Skeletal muscle cell (primary cell): Measurements from ENCODE around the gene SERPINE2.

Experiments used
- DNase-seq: peaks from one replicate; pipeline ENCODE4 v3.0.0-alpha.2; 2010; ENCODE audit warnings: low read depth
- H3K4me3 ChIP-seq: 2 replicates; pipeline ENCODE4 v1.5.1; 2011; ENCODE audit warnings: low read depth, mild to moderate bottlenecking, control low read depth, low read length, moderate library complexity

The SERPINE2 gene

GRCh38 chr2:224055101-224055500, 16.0 kb upstream of the SERPINE2 start:
- DNase-seq, result no peak
- H3K4me3 ChIP-seq, result no peak overlapping the region

GRCh38 chr2:224046752-224047151, 7.7 kb upstream of the SERPINE2 start:
- H3K4me3 ChIP-seq, result no peak overlapping the region
- DNase-seq, result no peak

- no peak for DNase-seq
- no peak overlapping the region for H3K4me3 ChIP-seq
These were observed 3.2 kb upstream of the SERPINE2 start for GRCh38 chr2:224042191-224042696.

- H3K4me3 ChIP-seq, result no peak overlapping the region
- no peak for DNase-seq
These were observed 2.5 kb upstream of the SERPINE2 start for GRCh38 chr2:224041554-224041953.

GRCh38 chr2:224040753-224041152, 1.7 kb upstream of the SERPINE2 start:
- H3K4me3 ChIP-seq, result no peak overlapping the region
- DNase-seq, result no peak

GRCh38 chr2:224039770-224040440, 819 bp upstream of the SERPINE2 start:
- peak overlapping the region; percentile 70 for H3K4me3 ChIP-seq
- DNase-seq, result no peak

GRCh38 chr2:224038830-224039079, 331 bp downstream of the SERPINE2 start:
- DNase-seq, result no peak
- H3K4me3 ChIP-seq, result peak overlapping the region; percentile 70

GRCh38 chr2:224038049-224038829, 847 bp downstream of the SERPINE2 start:
- H3K4me3 ChIP-seq, result peak overlapping the region; percentile 70
- no peak for DNase-seq

GRCh38 chr2:224036731-224037361, 2.2 kb downstream of the SERPINE2 start:
- no peak overlapping the region for H3K4me3 ChIP-seq
- DNase-seq, result no peak

- no peak for DNase-seq
- no peak overlapping the region for H3K4me3 ChIP-seq
These were observed 5.1 kb downstream of the SERPINE2 start for GRCh38 chr2:224034017-224034416.

- no peak for DNase-seq
These were observed 5.5 kb downstream of the SERPINE2 start for GRCh38 chr2:224033601-224034000.

GRCh38 chr2:224032283-224032682, 6.8 kb downstream of the SERPINE2 start:
- DNase-seq, result no peak
- H3K4me3 ChIP-seq, result no peak overlapping the region

More at GRCh38 chr2:224033601-224034000, 5.5 kb downstream of the SERPINE2 start:
- no peak overlapping the region for H3K4me3 ChIP-seq

- H3K4me3 ChIP-seq, result no peak overlapping the region
- DNase-seq, result no peak
These were observed 7.6 kb downstream of the SERPINE2 start for GRCh38 chr2:224031358-224031970.

GRCh38 chr2:224030786-224031185, 8.3 kb downstream of the SERPINE2 start:
- DNase-seq, result no peak
- H3K4me3 ChIP-seq, result no peak overlapping the region

GRCh38 chr2:224029876-224030275, 9.2 kb downstream of the SERPINE2 start:
- no peak overlapping the region for H3K4me3 ChIP-seq
- DNase-seq, result no peak

- DNase-seq, result no peak
- H3K4me3 ChIP-seq, result no peak overlapping the region
These were observed 11.2 kb downstream of the SERPINE2 start for GRCh38 chr2:224027931-224028330.

GRCh38 chr2:224027070-224027469, 12.0 kb downstream of the SERPINE2 start:
- no peak for DNase-seq
- H3K4me3 ChIP-seq, result no peak overlapping the region

- H3K4me3 ChIP-seq, result no peak overlapping the region
- DNase-seq, result no peak
These were observed 13.2 kb downstream of the SERPINE2 start for GRCh38 chr2:224025874-224026273.

- DNase-seq, result no peak
- no peak overlapping the region for H3K4me3 ChIP-seq
These were observed 14.8 kb downstream of the SERPINE2 start for GRCh38 chr2:224024270-224024669.

GRCh38 chr2:224023188-224023587, 15.9 kb downstream of the SERPINE2 start:
- no peak overlapping the region for H3K4me3 ChIP-seq
- DNase-seq, result no peak
